ENCODE measurements around the gene MKNK2. TPM values are rescaled to one million over a fixed set of nuclear protein-coding genes. Genes with fewer than 3 reads are reported as not detected.

The MKNK2 gene
- polyA plus RNA-seq, 1 donor from 2014 or later: 27.6 TPM

- H3K9ac ChIP-seq (ENCODE audit: low read length): no peak overlapping the region
- no peak overlapping the region for H3K4me3 ChIP-seq (ENCODE audit: low read length)
- no peaks in the 10 kb centered on the region for H3K9me2 ChIP-seq (ENCODE audit: insufficient read depth, low read length)
- no peaks in the 10 kb centered on the region for H3K9me3 ChIP-seq (ENCODE audit: low read length)
- no peaks in the 10 kb centered on the region for H4K20me1 ChIP-seq (ENCODE audit: insufficient read depth)
- H3K27me3 ChIP-seq (ENCODE audit: insufficient read depth, low read depth, low read length): no peaks in the 10 kb centered on the region
- no peaks in the 10 kb centered on the region for H3K79me2 ChIP-seq (replicated peaks; ENCODE audit: insufficient read depth, low read length)
- TF ChIP-seq EP300 (conservative IDR thresholded peaks at IDR 0.05; ENCODE audit: poor library complexity, severe bottlenecking) (no peak), TAF1 (IDR thresholded peaks at IDR 0.05; ENCODE audit: low read depth) (no peak), EZH2 (IDR thresholded peaks at IDR 0.05; ENCODE audit: borderline replicate concordance, insufficient read depth, low read length, poor library complexity, severe bottlenecking) (no peak), MXI1 (conservative IDR thresholded peaks at IDR 0.05; ENCODE audit: poor library complexity, severe bottlenecking) (no peak)
- H3K36me3 ChIP-seq (ENCODE audit: insufficient read depth, low read length): no peaks in the 10 kb centered on the region
- no peak overlapping the region for H3K27ac ChIP-seq (ENCODE audit: low read length)
- H3F3A ChIP-seq (ENCODE audit: insufficient read depth, low read length, poor library complexity, severe bottlenecking): no peaks in the 10 kb centered on the region
- no peak overlapping the region for H3K4me2 ChIP-seq (ENCODE audit: low read length)
- no peak overlapping the region for H2AFZ ChIP-seq (ENCODE audit: low read depth, low read length)
Observed at GRCh38 chr19:2033825-2034159, 17.3 kb downstream of the MKNK2 start.

- no peaks in the 10 kb centered on the region for H4K20me1 ChIP-seq (ENCODE audit: insufficient read depth)
- H3K79me2 ChIP-seq (replicated peaks; ENCODE audit: insufficient read depth, low read length): no peaks in the 10 kb centered on the region
- H3K27ac ChIP-seq (ENCODE audit: low read length): no peak overlapping the region
- TF ChIP-seq POLR2AphosphoS5 (IDR thresholded peaks at IDR 0.05): no peak
- no peak for TF ChIP-seq TAF1 (IDR thresholded peaks at IDR 0.05; ENCODE audit: low read depth)
- TF ChIP-seq RAD21 (conservative IDR thresholded peaks at IDR 0.05): no peak
- no peak for TF ChIP-seq CTCF (IDR thresholded peaks at IDR 0.05; ENCODE audit: poor library complexity, severe bottlenecking)
- TF ChIP-seq REST (IDR thresholded peaks at IDR 0.05; ENCODE audit: borderline replicate concordance): no peak
- no peak for TF ChIP-seq MXI1 (conservative IDR thresholded peaks at IDR 0.05; ENCODE audit: poor library complexity, severe bottlenecking)
- no peak for TF ChIP-seq EP300 (conservative IDR thresholded peaks at IDR 0.05; ENCODE audit: poor library complexity, severe bottlenecking)
- TF ChIP-seq SMC3 (conservative IDR thresholded peaks at IDR 0.05; ENCODE audit: poor library complexity): no peak
- no peak for TF ChIP-seq EZH2 (IDR thresholded peaks at IDR 0.05; ENCODE audit: borderline replicate concordance, insufficient read depth, low read length, poor library complexity, severe bottlenecking)
- no peak overlapping the region for H3K9ac ChIP-seq (ENCODE audit: low read length)
- no peak overlapping the region for H3K4me2 ChIP-seq (ENCODE audit: low read length)
- H3K36me3 ChIP-seq (ENCODE audit: insufficient read depth, low read length): no peaks in the 10 kb centered on the region
- H3K9me3 ChIP-seq (ENCODE audit: low read length): no peaks in the 10 kb centered on the region
- H2AFZ ChIP-seq (ENCODE audit: low read depth, low read length): no peak overlapping the region
- H3K9me2 ChIP-seq (ENCODE audit: insufficient read depth, low read length): no peaks in the 10 kb centered on the region
- H3K4me3 ChIP-seq (ENCODE audit: low read length): no peak overlapping the region
- H3F3A ChIP-seq (ENCODE audit: insufficient read depth, low read length, poor library complexity, severe bottlenecking): no peaks in the 10 kb centered on the region
- no peaks in the 10 kb centered on the region for H3K27me3 ChIP-seq (ENCODE audit: insufficient read depth, low read depth, low read length)
Observed at GRCh38 chr19:2033115-2033824, 17.8 kb downstream of the MKNK2 start.
